Measurements from ENCODE around the gene ARHGAP1. TPM values are rescaled to one million over a fixed set of nuclear protein-coding genes. Genes with fewer than 3 reads are reported as not detected.

Gene ARHGAP1
- total RNA-seq: 36.3 and 40.6 TPM in 2 replicates

GRCh38 chr11:46700241-46701077, at the start of gene ARHGAP1, which contains the start of gene ZNF408:
Gene ARHGAP1, minus strand, starts transcription at chr11:46700619. Its CDS starts 4,512 bp downstream, at chr11:46696107.
Gene ZNF408, plus strand, starts transcription at chr11:46701031. Its CDS starts 17 bp downstream, at chr11:46701048.

GRCh38 chr11:46719048-46719542, 18.7 kb upstream of the ARHGAP1 start, which contains the start of gene F2:
Gene F2, plus strand, starts transcription at chr11:46719213. Its CDS starts 23 bp downstream, at chr11:46719236.

Other genes starting within 250 kb of the ARHGAP1 start
- gene AMBRA1, start 106.6 kb downstream of the ARHGAP1 start, total RNA-seq: 27.5 and 31.7 TPM in 2 replicates
- gene HARBI1, start 83.4 kb downstream of the ARHGAP1 start, total RNA-seq: 4.2 and 5.3 TPM in 2 replicates
- gene ATG13, start 83.1 kb downstream of the ARHGAP1 start, total RNA-seq: 47.1 and 50.6 TPM in 2 replicates
- gene ZNF408, start 412 bp upstream of the ARHGAP1 start, total RNA-seq: 11.9 and 17.0 TPM in 2 replicates
- not detected in 2 replicates for gene F2, start 18.6 kb upstream of the ARHGAP1 start, total RNA-seq
- gene CKAP5, start 145.7 kb upstream of the ARHGAP1 start, total RNA-seq: 61.4 and 72.6 TPM in 2 replicates
- 1.4 and 2.0 TPM in 2 replicates for gene LRP4, start 217.9 kb upstream of the ARHGAP1 start, total RNA-seq
- gene CSTPP1, start 236.1 kb upstream of the ARHGAP1 start, total RNA-seq: 23.4 and 27.4 TPM in 2 replicates